HG03558 (cell line): ENCODE data around the gene CHAF1A.

Experiments used
- ATAC-seq: cut with Tn5 transposase; IDR thresholded peaks from one replicate; pipeline ENCODE4 v1.9.1; 2021; ENCODE audit warnings: moderate number of reproducible peaks; ENCODE audit not compliant: unreplicated experiment; ENCODE audit errors: extremely low read depth

CHAF1A gene

GRCh38 chr19:4365791-4366665 lies 36.4 kb upstream of the CHAF1A start:
- no peak for ATAC-seq

- ATAC-seq: no peak
These were observed 35.6 kb upstream of the CHAF1A start for GRCh38 chr19:4366666-4367335.

- no peak for ATAC-seq
These were observed 35.1 kb upstream of the CHAF1A start for GRCh38 chr19:4367336-4367723.

- no peak for ATAC-seq
These were observed 34.7 kb upstream of the CHAF1A start for GRCh38 chr19:4367781-4368127.

GRCh38 chr19:4368128-4368820 lies 34.2 kb upstream of the CHAF1A start:
- no peak for ATAC-seq

GRCh38 chr19:4369109-4369887 lies 33.1 kb upstream of the CHAF1A start:
- no peak for ATAC-seq

- ATAC-seq: no peak
These were observed 32.6 kb upstream of the CHAF1A start for GRCh38 chr19:4369888-4370260.

- ATAC-seq: no peak
These were observed 31.9 kb upstream of the CHAF1A start for GRCh38 chr19:4370418-4371041.

GRCh38 chr19:4371247-4372164 lies 30.9 kb upstream of the CHAF1A start:
- no peak for ATAC-seq

GRCh38 chr19:4372165-4373012 lies 30.1 kb upstream of the CHAF1A start:
- ATAC-seq: no peak

GRCh38 chr19:4373013-4373367 lies 29.4 kb upstream of the CHAF1A start:
- ATAC-seq: no peak

GRCh38 chr19:4373601-4374497 lies 28.6 kb upstream of the CHAF1A start:
- no peak for ATAC-seq

GRCh38 chr19:4374498-4375163 lies 27.8 kb upstream of the CHAF1A start:
- no peak for ATAC-seq

GRCh38 chr19:4375164-4376027 lies 27.0 kb upstream of the CHAF1A start:
- ATAC-seq: no peak

- no peak for ATAC-seq
These were observed 26.3 kb upstream of the CHAF1A start for GRCh38 chr19:4376028-4376670.

- no peak for ATAC-seq
These were observed 25.8 kb upstream of the CHAF1A start for GRCh38 chr19:4376671-4376990.
